GM19372 (cell line): ENCODE measurements around the gene KCNIP4.
"Not testable (repeated sequence)": the region's sequence is repeated elsewhere in the genome, so short reads cannot be mapped to it uniquely, and the experiment has no call there.

Experiments
- ATAC-seq: cut with Tn5 transposase; IDR thresholded peaks from one replicate; pipeline ENCODE4 v1.9.1; 2021; ENCODE audit warnings: mild to moderate bottlenecking, low read depth, moderate library complexity; ENCODE audit not compliant: unreplicated experiment

KCNIP4 gene

DNA sequence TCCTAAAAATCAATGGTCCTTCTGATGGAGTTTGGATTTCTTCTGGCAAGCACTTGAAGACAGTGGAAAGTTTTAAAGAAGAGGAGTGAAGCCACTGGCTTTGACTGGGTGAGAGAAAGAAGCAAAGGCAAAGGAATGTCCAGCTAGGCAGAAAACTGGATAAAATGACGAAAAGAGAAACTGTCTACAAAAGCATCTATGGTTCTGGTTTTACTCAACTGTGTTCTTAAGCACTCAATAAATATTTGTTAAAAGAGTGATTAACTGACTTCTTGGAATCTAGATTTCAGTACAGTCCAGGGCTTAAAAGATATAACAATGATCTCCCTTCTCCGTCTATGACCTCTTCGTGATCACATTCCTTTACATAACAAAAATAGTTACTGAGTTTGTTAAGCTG, 1195.9 kb downstream of the KCNIP4 start:
- no peak for ATAC-seq

DNA sequence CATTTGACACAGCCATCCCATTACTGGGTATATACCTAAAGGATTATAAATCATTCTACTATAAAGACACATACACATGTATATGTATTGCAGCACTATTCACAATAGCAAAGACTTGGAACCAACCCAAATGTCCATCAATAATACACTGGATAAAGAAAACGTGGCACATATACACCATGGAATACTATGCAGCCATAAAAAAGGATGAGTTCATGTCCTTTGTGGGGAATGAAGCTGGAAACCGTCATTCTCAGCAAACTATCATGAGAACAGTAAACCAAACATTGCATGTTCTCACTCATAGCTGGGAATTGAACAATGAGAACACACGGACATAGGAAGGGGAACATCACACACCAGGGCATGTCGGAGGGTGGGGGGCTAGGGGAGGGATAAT, 1202.6 kb downstream of the KCNIP4 start:
- ATAC-seq, result not testable (repeated sequence)

GRCh38 chr4:20735931-20736330, 1212.6 kb downstream of the KCNIP4 start:
- no peak for ATAC-seq

DNA sequence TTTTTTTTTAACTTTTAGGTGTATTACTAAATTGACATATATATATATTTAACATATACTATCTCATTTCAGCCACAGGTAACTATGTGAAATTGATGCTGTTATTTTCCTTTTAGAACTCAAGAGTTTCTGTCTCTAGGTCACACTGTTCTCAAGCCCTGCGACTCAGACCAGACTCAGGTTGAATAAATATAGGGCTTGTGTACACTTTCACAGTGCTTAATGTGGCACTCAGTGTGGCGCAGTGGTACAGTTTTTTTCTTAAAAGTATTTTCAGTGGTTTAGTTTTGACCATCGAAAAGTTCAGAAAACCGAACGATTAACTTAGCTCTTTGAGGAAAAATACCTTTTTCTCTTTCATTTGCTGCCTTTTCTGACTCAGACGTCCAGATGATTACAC, 1223.7 kb downstream of the KCNIP4 start:
- ATAC-seq, result no peak

- ATAC-seq, result no peak
Observed at GRCh38 chr4:20723463-20723862, 1225.1 kb downstream of the KCNIP4 start.

DNA sequence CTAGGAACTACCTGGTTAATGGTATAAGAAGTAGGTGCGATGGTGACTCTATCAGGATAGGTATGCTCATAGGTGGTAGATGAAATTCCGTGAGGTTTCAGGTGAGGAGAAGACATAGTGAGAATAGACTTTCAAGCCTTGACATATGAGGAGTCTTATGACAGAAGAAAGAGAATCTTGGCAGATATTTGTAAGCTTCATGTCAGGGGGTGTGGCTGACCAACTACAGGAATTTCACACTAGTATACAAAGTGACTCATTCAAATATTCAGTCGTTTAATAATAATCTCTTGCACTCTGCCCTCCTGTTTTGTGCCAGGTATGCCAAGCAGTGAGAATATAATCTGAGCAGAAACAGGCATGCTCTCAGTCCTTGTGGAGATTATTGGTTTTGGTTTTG, 1225.6 kb downstream of the KCNIP4 start:
- no peak for ATAC-seq

- ATAC-seq, result no peak
Observed at GRCh38 chr4:20711335-20711734, 1237.2 kb downstream of the KCNIP4 start.

DNA sequence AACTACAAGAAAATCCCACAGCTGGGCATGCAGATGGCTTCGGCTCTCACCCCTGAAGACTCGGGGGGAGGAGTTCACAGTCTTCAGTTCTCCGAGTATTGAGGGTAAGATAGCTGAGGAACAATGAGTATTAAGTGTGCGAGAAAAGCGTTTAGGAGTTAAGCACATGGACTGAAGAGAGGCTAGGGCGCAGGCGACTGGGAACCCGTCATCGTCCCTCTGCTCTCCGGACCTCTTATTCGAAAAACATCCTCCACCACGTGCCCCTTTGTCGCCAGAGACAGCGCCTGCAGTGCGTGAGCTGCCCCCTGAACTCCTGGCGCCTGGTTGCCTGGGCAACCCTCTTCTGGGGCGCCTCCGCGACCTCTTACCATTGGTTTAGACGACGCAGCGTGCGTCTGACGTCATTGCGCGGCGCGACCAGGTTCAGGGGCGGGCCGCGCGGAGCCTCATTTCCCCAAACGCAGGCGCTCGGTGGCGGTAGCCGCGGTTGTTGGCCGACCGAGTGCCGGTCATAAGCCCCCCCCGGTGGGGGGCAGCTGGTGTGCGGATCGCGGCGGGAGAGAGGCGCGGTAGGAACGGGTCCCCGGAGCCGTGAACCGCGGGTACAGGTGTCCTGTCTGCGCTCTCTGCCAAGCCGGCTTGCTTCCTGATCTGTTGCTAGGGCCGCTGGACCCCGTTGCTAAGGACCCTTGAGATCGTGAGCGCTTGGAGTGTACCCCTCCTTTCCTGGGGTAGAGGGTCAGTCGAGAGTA, 1248.4 kb downstream of the KCNIP4 start, which contains the start of gene PACRGL:
Gene PACRGL, plus strand, starts transcription at position 452 of the 755 bp plus-strand sequence. CDS start 4,024 bp downstream, outside the sequence.
- peak; percentile 99 for ATAC-seq

- ATAC-seq, result no peak
Observed at GRCh38 chr4:20698820-20699219, 1249.8 kb downstream of the KCNIP4 start.

- no peak for ATAC-seq
Observed at GRCh38 chr4:20698382-20698781, 1250.2 kb downstream of the KCNIP4 start.

- ATAC-seq, result no peak
Observed at GRCh38 chr4:20696815-20697214, 1251.8 kb downstream of the KCNIP4 start.

DNA sequence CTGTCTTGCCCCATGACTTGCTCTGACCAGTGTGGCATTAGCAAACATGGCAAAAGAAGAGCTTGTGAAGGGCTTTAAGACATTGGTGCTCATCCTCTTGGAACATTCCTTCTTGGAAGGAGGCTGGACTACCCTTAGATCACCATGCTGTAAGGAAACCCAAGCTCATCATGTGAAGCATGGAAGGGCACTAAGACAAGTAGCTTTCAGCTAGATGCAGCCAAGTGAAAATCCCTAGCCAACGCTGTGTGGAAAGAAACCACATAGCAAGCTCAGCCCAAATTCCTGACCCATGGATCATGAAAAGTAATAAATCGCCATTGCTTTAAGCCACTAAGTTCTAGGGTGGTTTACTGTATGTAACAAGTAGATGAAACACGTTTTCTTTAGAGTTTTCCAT, 1260.7 kb downstream of the KCNIP4 start:
- no peak for ATAC-seq

DNA sequence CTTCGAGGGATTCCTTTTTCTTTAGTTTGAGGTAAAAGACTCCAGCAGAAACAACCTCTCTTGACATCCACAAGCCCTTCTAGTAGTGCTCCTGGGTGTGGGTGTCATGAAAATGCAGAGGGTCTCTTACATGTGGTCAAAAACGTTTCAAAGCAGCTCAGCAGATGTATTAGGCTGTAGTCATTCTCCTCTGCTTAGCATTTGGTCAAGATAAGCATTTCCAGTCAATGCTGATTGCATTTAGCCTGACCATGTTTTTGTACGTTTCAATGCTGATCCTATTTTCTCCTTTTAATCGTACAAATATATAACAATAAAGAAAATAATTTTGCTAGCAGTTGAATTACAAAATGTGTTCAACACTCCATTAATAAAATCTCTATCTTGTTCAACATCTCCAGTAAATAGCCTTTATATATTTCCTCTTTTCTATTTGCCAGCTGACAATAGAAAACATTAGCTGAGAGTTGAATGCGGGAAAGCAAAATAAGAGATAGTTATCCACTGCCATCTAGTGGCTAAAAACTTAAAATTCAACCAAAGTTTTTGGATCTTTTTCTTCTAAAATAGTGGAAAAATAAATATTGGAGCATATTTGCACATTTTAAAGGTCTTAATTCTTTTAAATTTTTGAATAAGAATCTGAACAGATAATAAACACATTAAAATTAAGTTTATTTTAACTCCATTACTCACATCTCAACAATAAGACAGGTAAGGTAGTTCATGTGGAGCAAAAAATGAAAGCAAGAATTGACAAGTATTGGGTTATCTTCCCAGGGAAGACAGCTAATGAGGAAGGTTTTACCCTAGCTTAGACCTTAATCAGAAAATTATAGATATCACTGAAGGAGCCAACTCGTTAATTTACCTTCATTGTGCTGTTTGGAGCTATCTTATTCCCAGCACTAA, 1263.5 kb downstream of the KCNIP4 start:
- ATAC-seq, result no peak

DNA sequence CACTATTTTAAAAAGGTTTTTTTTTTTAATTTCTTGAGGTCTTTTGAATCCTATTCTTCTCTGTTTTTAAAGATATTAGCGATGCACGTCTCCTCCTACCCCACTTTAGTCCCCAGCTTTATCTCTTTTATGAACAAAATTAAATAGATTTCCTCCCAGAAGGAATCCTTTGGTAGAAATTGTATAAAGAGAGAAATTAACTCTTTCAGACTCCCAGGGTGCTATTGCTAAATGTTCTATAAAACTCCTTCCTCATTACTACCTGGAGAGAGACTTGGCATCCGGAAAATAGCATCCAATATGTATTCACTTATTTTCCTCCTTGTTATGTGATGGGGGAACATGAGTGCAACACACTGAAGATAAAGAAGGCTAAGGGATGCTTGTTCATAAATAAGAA, 1264.8 kb downstream of the KCNIP4 start:
- no peak for ATAC-seq

GRCh38 chr4:20682853-20683252, 1265.7 kb downstream of the KCNIP4 start:
- no peak for ATAC-seq

GRCh38 chr4:20681271-20681670, 1267.3 kb downstream of the KCNIP4 start:
- no peak for ATAC-seq

DNA sequence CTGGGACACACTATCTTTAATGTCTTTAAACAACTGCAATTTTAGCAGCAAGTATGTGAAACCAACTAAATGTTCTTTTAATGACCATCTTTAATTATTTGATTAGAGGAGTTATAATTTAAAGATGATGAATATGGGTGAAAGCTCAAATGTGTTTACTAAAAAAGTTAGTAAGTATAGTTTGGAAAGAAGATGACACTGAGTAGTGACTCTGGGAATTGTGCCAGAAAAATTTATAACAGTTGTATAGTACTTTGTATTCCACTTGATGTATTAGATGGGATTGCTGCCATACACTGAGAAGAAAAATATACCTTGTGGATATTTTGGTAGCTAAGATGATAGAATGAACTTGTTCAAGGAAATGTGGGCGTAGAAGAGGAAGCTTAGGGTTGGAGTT, 1267.8 kb downstream of the KCNIP4 start:
- ATAC-seq, result no peak

GRCh38 chr4:20679951-20680350, 1268.6 kb downstream of the KCNIP4 start:
- no peak for ATAC-seq
